Measurements from ENCODE around the gene CYP2C18.

DNA sequence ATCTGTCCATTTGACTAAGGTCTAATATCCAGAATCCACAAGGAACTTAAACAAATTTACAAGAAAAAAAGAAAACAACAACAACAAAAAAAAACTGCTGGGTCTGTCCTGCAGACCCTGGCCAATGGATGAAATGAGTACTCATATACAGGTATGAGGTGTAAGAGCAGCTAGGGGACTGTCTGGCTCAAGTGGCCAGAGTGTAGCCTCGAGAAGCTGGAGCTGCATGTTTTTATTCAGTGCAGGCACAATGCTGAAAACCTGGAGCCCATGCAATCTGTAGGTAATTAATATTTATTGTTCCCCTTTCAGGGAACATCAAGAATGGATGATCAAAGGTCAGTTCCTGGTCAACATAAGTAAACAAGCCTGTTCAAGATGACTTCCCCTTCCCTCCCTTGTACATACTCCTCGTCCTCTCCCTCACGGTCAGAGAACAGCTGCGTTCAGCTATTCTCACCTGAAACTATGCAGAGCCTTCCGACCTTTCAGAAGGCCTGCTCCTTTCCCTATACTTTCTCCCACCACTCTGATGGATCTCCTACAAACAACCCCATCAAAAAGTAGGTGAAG lies 94.4 kb downstream of the CYP2C18 start:
- TF ChIP-seq ATF3 (CRISPR knock-in tag; IDR thresholded peaks at IDR 0.05) (no peak), SP1 (IDR thresholded peaks at IDR 0.05) (no peak), SP1 (CRISPR knock-in tag; IDR thresholded peaks at IDR 0.05) (no peak), CREB1 (IDR thresholded peaks at IDR 0.05) (no peak), CREB1 (CRISPR knock-in tag; IDR thresholded peaks at IDR 0.05) (no peak), KLF16 (CRISPR knock-in tag; IDR thresholded peaks at IDR 0.05) (no peak), ZNF138 (CRISPR knock-in tag; IDR thresholded peaks at IDR 0.05; ENCODE audit: low read depth) (no peak)
- TF ChIP-seq, protein P1, sequence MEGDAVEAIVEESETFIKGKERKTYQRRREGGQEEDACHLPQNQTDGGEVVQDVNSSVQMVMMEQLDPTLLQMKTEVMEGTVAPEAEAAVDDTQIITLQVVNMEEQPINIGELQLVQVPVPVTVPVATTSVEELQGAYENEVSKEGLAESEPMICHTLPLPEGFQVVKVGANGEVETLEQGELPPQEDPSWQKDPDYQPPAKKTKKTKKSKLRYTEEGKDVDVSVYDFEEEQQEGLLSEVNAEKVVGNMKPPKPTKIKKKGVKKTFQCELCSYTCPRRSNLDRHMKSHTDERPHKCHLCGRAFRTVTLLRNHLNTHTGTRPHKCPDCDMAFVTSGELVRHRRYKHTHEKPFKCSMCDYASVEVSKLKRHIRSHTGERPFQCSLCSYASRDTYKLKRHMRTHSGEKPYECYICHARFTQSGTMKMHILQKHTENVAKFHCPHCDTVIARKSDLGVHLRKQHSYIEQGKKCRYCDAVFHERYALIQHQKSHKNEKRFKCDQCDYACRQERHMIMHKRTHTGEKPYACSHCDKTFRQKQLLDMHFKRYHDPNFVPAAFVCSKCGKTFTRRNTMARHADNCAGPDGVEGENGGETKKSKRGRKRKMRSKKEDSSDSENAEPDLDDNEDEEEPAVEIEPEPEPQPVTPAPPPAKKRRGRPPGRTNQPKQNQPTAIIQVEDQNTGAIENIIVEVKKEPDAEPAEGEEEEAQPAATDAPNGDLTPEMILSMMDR (CRISPR knock-in tag; IDR thresholded peaks at IDR 0.05) = no peak
- TF ChIP-seq, protein P2, sequence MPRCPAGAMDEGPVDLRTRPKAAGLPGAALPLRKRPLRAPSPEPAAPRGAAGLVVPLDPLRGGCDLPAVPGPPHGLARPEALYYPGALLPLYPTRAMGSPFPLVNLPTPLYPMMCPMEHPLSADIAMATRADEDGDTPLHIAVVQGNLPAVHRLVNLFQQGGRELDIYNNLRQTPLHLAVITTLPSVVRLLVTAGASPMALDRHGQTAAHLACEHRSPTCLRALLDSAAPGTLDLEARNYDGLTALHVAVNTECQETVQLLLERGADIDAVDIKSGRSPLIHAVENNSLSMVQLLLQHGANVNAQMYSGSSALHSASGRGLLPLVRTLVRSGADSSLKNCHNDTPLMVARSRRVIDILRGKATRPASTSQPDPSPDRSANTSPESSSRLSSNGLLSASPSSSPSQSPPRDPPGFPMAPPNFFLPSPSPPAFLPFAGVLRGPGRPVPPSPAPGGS (CRISPR knock-in tag; IDR thresholded peaks at IDR 0.05) = no peak
